Activated CD4-positive, alpha-beta memory T cell treated with anti-CD3 and anti-CD28 coated beads, Interleukin-2, amount 10 ng/mL, durations not matched to agents 7 days and 5 days (primary cell): ENCODE results near the gene PRPF31. TPM values are rescaled to one million over a fixed set of nuclear protein-coding genes. Genes with fewer than 3 reads are reported as not detected.

Experiments
- CTCF ChIA-PET: fragments of 350-600 bp; sonication (Branson Sonifier 250); formaldehyde crosslinking; loops from one replicate; lab custom pipeline; 2021; ENCODE audit warnings: antibody characterized with exemption, inconsistent platforms; lab: Charles Lee
- POLR2A ChIA-PET: fragments of 350-600 bp; sonication (Branson Sonifier 250); formaldehyde crosslinking; loops from one replicate; lab custom pipeline; 2021; ENCODE audit warnings: antibody characterized with exemption; lab: Charles Lee
- DNase-seq: peaks from one replicate; pipeline ENCODE4 v3.0.0-alpha.2; 2020
- H3K27ac Mint-ChIP-seq: one replicate; pipeline ENCODE4 v1.8.0; 2021; ENCODE audit warnings: mild to moderate bottlenecking, mixed read lengths
- H3K27me3 Mint-ChIP-seq: one replicate; pipeline ENCODE4 v1.8.0; 2021; ENCODE audit warnings: mixed read lengths
- H3K36me3 Mint-ChIP-seq: one replicate; pipeline ENCODE4 v1.8.0; 2021; ENCODE audit warnings: low read depth, mixed read lengths
- H3K4me1 Mint-ChIP-seq: one replicate; pipeline ENCODE4 v1.8.0; 2021; ENCODE audit warnings: mixed read lengths
- H3K4me3 Mint-ChIP-seq: one replicate; pipeline ENCODE4 v1.8.0; 2021; ENCODE audit warnings: mild to moderate bottlenecking, mixed read lengths
- H3K9me3 Mint-ChIP-seq: one replicate; pipeline ENCODE4 v1.8.0; 2021; ENCODE audit warnings: mixed read lengths
- total RNA-seq, 2 experiments: library from RNA; stranded (reverse); gene quantifications; one replicate each; pipeline ENCODE4 v1.2.3, GENCODE V29; 2021

Gene PRPF31
- total RNA-seq, 2 experiments from 2014 or later, result 53.5 to 55.0 TPM

- Mint-ChIP-seq H3K36me3 (peaks cover 75% of the 10 kb centered on the region), H3K27ac (no peak overlapping the region), H3K4me3 (no peak overlapping the region), H3K4me1 (peaks cover 8% of the 10 kb centered on the region), H3K27me3 (no peaks in the 10 kb centered on the region), H3K9me3 (no peaks in the 10 kb centered on the region)
- ChIA-PET CTCF (interaction anchor here (0.6 to 0.8 kb wide), 2 partner anchors 10 to 246 kb away, joined by 3 read pairs; partner anchors contain the start of gene LENG1), POLR2A (interaction anchor here (0.7 to 2.6 kb wide), 4 partner anchors 10 to 52 kb away, joined by 3 to 12 read pairs (median 9); partner anchors contain the start of genes CNOT3 and LENG1)
- no peak for DNase-seq
These were observed 33.7 kb downstream of the PRPF31 start for GRCh38 chr19:54149021-54149812.

GRCh38 chr19:54151362-54152035 lies 35.9 kb downstream of the PRPF31 start:
- ChIA-PET POLR2A (interaction anchor here (1.2 to 1.6 kb wide), 2 partner anchors 15 to 37 kb away, joined by 4 to 8 read pairs; partner anchors contain the start of gene CNOT3), CTCF (no interaction called here)
- Mint-ChIP-seq H3K27ac (no peak overlapping the region), H3K4me3 (no peak overlapping the region), H3K9me3 (no peaks in the 10 kb centered on the region), H3K4me1 (peaks cover 21% of the 10 kb centered on the region), H3K27me3 (no peaks in the 10 kb centered on the region), H3K36me3 (peaks cover 75% of the 10 kb centered on the region)
- no peak for DNase-seq

GRCh38 chr19:54152267-54152666 lies 36.7 kb downstream of the PRPF31 start:
- peaks cover 27% of the 10 kb centered on the region for H3K4me1 Mint-ChIP-seq
- peaks cover 75% of the 10 kb centered on the region for H3K36me3 Mint-ChIP-seq
- no peaks in the 10 kb centered on the region for H3K27me3 Mint-ChIP-seq
- H3K9me3 Mint-ChIP-seq, result no peaks in the 10 kb centered on the region
- no peak for DNase-seq
- H3K27ac Mint-ChIP-seq, result no peak overlapping the region
- ChIA-PET POLR2A (interaction anchor here (1.6 kb wide), 1 partner anchor 16 kb away, joined by 8 read pairs; the partner anchor contains the start of gene CNOT3), CTCF (no interaction called here)
- H3K4me3 Mint-ChIP-seq, result no peak overlapping the region

DNA sequence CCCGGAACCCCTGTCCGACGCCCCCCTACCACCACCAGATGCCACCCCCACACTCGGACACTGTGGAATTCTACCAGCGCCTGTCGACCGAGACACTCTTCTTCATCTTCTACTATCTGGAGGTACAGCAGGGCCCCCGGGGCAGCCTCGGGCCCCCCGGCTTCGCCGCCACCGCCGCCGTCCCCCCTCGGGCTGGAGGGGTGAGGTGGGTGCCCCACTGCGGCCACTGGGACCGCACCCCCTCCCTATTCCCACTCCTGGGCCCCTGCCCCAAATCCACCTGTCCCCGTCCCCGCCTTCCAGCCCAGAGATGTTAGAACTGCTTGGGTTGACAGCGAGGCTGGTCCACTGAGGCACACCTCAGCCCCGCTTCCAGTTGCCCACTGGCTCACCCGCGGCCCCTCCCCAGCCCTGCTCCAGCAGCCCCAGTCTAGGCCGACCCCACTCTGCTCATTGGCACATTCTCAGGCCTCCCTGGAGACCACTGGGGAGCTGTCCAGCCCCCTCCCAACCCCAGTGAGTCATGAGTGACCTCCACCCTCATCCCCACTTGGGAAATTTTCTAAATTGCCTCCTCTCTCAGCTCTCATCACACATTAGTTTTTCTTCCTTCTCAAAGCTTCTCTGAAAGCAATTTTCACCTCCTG lies 37.4 kb downstream of the PRPF31 start:
- H3K27me3 Mint-ChIP-seq, result no peaks in the 10 kb centered on the region
- ChIA-PET POLR2A (interaction anchor here (1.3 to 1.6 kb wide), 2 partner anchors 14 to 16 kb away, joined by 4 to 8 read pairs; partner anchors contain the start of gene CNOT3), CTCF (no interaction called here)
- H3K9me3 Mint-ChIP-seq, result no peaks in the 10 kb centered on the region
- H3K4me3 Mint-ChIP-seq, result no peak overlapping the region
- peaks cover 28% of the 10 kb centered on the region for H3K4me1 Mint-ChIP-seq
- no peak for DNase-seq
- H3K36me3 Mint-ChIP-seq, result peaks cover 72% of the 10 kb centered on the region
- H3K27ac Mint-ChIP-seq, result no peak overlapping the region

GRCh38 chr19:54153731-54154326 lies 38.3 kb downstream of the PRPF31 start:
- Mint-ChIP-seq H3K36me3 (peaks cover 71% of the 10 kb centered on the region), H3K4me1 (peaks cover 36% of the 10 kb centered on the region), H3K27ac (peak overlapping the region; percentile 87), H3K4me3 (no peak overlapping the region), H3K27me3 (no peaks in the 10 kb centered on the region), H3K9me3 (no peaks in the 10 kb centered on the region)
- ChIA-PET CTCF (no interaction called here), POLR2A (interaction anchor here (1.3 kb wide), 1 partner anchor 15 kb away, joined by 4 read pairs; no protein-coding TSS in a partner anchor)
- DNase-seq, result no peak

DNA sequence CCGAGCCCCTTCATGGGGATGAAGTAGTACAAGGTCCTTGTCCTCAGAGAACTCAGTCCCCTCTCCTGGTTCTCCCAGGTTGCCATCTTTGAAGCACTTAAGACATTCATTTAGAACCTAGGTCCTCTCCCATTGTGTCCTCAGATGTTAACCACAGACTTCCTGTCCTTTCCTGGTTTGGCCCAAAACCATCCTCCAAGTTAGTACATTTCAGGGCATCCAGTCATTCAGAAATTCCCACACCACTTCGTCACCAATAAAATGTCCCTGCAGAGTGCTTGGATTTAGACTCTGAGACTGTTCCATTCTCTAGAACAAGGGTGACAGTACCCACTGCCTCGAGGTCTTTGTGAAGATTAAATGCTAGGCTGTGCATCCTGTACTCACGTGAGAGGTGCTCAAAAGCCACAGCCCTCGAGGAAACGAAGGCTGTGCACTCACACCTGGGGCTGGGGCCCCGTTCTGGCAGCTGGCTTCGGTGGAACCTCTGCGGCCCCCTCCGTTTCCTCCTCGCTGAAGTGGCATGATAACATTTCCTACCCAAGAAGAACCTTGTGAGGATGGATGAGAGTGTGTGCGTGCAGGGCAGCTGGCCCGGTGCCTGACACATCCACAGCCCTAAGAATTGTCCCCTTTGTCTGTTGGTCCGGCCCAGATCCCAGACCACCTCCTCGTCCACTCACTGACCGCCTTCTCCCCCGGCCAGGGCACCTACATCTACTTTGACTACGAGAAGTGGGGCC lies 39.2 kb downstream of the PRPF31 start:
- peaks cover 63% of the 10 kb centered on the region for H3K36me3 Mint-ChIP-seq
- ChIA-PET POLR2A (interaction anchor here (7.6 kb wide), 1 partner anchor 17 kb away, joined by 66 read pairs; the partner anchor contains the start of gene CNOT3), CTCF (no interaction called here)
- H3K4me3 Mint-ChIP-seq, result no peak overlapping the region
- H3K9me3 Mint-ChIP-seq, result no peaks in the 10 kb centered on the region
- peak overlapping the region; percentile 87 for H3K27ac Mint-ChIP-seq
- peak; percentile 61 for DNase-seq
- no peaks in the 10 kb centered on the region for H3K27me3 Mint-ChIP-seq
- peaks cover 41% of the 10 kb centered on the region for H3K4me1 Mint-ChIP-seq

- CTCF ChIA-PET, result interaction anchor here (0.7 kb wide), 1 partner anchor 32 kb away, joined by 3 read pairs; no protein-coding TSS in a partner anchor
- H3K4me1 Mint-ChIP-seq, result peaks cover 49% of the 10 kb centered on the region
- no peaks in the 10 kb centered on the region for H3K9me3 Mint-ChIP-seq
- peaks cover 58% of the 10 kb centered on the region for H3K36me3 Mint-ChIP-seq
- H3K4me3 Mint-ChIP-seq, result no peak overlapping the region
- POLR2A ChIA-PET, result interaction anchor here (1.1 to 7.6 kb wide), 2 partner anchors 18 to 35 kb away, joined by 3 to 66 read pairs; partner anchors contain the start of genes CNOT3 and TSEN34
- no peaks in the 10 kb centered on the region for H3K27me3 Mint-ChIP-seq
- H3K27ac Mint-ChIP-seq, result peak overlapping the region; percentile 56
- no peak for DNase-seq
These were observed 40.1 kb downstream of the PRPF31 start for GRCh38 chr19:54155694-54156093.

DNA sequence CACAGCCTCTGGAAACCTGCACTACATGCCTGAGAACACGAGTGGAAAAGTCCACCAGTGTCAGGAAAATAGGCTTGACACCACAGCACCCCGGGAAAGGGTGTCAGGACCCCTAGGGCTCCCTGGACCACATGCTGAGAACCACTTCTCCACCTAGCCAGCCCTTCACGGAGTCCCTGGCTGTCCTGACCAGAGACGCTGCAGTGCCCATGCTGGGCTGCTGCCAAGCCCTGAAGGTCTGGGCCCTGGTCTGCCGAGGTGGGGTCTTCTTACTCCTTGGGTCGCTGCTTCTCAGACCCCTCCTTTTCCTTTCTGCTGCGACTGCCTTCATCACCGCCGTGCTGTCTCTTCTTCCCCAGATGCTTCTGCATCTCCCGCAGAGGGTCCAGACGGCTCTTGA lies 40.9 kb downstream of the PRPF31 start:
- no peaks in the 10 kb centered on the region for H3K9me3 Mint-ChIP-seq
- CTCF ChIA-PET, result interaction anchor here (0.7 kb wide), 1 partner anchor 31 kb away, joined by 3 read pairs; no protein-coding TSS in a partner anchor
- H3K27ac Mint-ChIP-seq, result no peak overlapping the region

GRCh38 chr19:54156953-54157352 lies 41.4 kb downstream of the PRPF31 start:
- Mint-ChIP-seq H3K4me3 (peak overlapping the region; percentile 10), H3K9me3 (no peaks in the 10 kb centered on the region), H3K4me1 (peaks cover 58% of the 10 kb centered on the region), H3K27me3 (no peaks in the 10 kb centered on the region), H3K36me3 (peaks cover 48% of the 10 kb centered on the region), H3K27ac (peak overlapping the region; percentile 19)
- ChIA-PET CTCF (no interaction called here), POLR2A (interaction anchor here (1.6 to 7.6 kb wide), 2 partner anchors 19 to 42 kb away, joined by 5 to 66 read pairs; partner anchors contain the start of genes CNOT3, PRPF31 and TFPT)
- no peak for DNase-seq

More for the DNA sequence above, 40.9 kb downstream of the PRPF31 start:
- DNase-seq, result no peak
- H3K4me1 Mint-ChIP-seq, result peaks cover 55% of the 10 kb centered on the region
- H3K27me3 Mint-ChIP-seq, result no peaks in the 10 kb centered on the region
- H3K36me3 Mint-ChIP-seq, result peaks cover 52% of the 10 kb centered on the region
- POLR2A ChIA-PET, result interaction anchor here (1.1 to 7.6 kb wide), 3 partner anchors 19 to 41 kb away, joined by 3 to 66 read pairs (median 5); partner anchors contain the start of genes CNOT3, PRPF31, TFPT and TSEN34
- H3K4me3 Mint-ChIP-seq, result no peak overlapping the region

GRCh38 chr19:54158812-54159351 lies 43.3 kb downstream of the PRPF31 start:
- H3K27ac Mint-ChIP-seq, result peak overlapping the region; percentile 98
- CTCF ChIA-PET, result interaction anchor here (0.7 to 3.2 kb wide), 4 partner anchors 22 to 107 kb away, joined by 3 to 24 read pairs (median 16); partner anchors contain the start of genes CNOT3 and MBOAT7
- POLR2A ChIA-PET, result interaction anchor here (0.9 to 7.6 kb wide), 17 partner anchors 9 to 289 kb away, joined by 3 to 66 read pairs (median 5); partner anchors contain the start of genes CNOT3, MBOAT7, RPS9 and TMC4
- H3K36me3 Mint-ChIP-seq, result peaks cover 38% of the 10 kb centered on the region
- no peaks in the 10 kb centered on the region for H3K9me3 Mint-ChIP-seq
- peak; percentile 34 for DNase-seq
- peak overlapping the region; percentile 94 for H3K4me3 Mint-ChIP-seq
- H3K27me3 Mint-ChIP-seq, result peaks cover 1% of the 10 kb centered on the region
- peaks cover 69% of the 10 kb centered on the region for H3K4me1 Mint-ChIP-seq
